ENCODE measurements around the gene GNGT2. TPM values are rescaled to one million over a fixed set of nuclear protein-coding genes. Genes with fewer than 3 reads are reported as not detected.

GNGT2 gene
- total RNA-seq, 1 experiment from 2014 or later = not detected

DNA sequence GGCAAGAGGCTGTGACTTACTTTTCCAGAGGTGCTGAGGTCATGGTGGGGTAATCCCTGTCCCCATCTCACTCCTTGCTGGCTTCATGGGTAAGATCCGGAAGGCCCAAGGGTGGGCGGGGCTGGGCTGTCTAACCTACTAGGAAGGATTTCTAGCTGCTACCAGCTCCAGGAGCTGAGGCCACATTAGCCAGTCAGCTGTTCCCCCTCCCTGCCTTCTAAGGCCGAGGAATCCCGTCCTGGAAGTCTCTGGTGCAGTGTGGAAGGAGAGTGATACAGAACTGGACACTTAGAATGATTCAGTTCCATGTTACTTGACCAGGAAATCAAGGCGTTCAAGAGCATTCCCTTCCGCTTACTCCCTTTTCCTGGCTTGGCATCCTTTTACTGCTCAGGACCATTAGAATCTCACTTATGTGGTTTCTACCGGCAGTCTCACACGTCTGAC, 8.9 kb downstream of the GNGT2 start:
- no TSS peak for BruUV-seq (replicated peaks)
- TF ChIP-seq, protein P1, sequence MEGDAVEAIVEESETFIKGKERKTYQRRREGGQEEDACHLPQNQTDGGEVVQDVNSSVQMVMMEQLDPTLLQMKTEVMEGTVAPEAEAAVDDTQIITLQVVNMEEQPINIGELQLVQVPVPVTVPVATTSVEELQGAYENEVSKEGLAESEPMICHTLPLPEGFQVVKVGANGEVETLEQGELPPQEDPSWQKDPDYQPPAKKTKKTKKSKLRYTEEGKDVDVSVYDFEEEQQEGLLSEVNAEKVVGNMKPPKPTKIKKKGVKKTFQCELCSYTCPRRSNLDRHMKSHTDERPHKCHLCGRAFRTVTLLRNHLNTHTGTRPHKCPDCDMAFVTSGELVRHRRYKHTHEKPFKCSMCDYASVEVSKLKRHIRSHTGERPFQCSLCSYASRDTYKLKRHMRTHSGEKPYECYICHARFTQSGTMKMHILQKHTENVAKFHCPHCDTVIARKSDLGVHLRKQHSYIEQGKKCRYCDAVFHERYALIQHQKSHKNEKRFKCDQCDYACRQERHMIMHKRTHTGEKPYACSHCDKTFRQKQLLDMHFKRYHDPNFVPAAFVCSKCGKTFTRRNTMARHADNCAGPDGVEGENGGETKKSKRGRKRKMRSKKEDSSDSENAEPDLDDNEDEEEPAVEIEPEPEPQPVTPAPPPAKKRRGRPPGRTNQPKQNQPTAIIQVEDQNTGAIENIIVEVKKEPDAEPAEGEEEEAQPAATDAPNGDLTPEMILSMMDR (IDR thresholded peaks at IDR 0.05; ENCODE audit: unreplicated experiment) = no peak
- no peaks in the 10 kb centered on the region for H3K36me3 Mint-ChIP-seq (ENCODE audit: insufficient read depth, unreplicated experiment)
- H3K27ac Mint-ChIP-seq (ENCODE audit: low read depth, unreplicated experiment) = no peak overlapping the region
- POLR2A ChIA-PET = no interaction called here
- no peak for DNase-seq (ENCODE audit: unreplicated experiment)
- CTCF ChIA-PET = no interaction called here
- no peaks in the 10 kb centered on the region for H3K4me1 Mint-ChIP-seq (ENCODE audit: insufficient read depth, unreplicated experiment)
- H3K4me3 Mint-ChIP-seq (ENCODE audit: unreplicated experiment) = no peak overlapping the region
- H3K9me3 Mint-ChIP-seq (ENCODE audit: unreplicated experiment) = no peaks in the 10 kb centered on the region
- intact Hi-C loops (cut with micrococcal nuclease) = no loop called here
- peaks cover 41% of the 10 kb centered on the region for H3K27me3 Mint-ChIP-seq (ENCODE audit: insufficient read depth, unreplicated experiment)

DNA sequence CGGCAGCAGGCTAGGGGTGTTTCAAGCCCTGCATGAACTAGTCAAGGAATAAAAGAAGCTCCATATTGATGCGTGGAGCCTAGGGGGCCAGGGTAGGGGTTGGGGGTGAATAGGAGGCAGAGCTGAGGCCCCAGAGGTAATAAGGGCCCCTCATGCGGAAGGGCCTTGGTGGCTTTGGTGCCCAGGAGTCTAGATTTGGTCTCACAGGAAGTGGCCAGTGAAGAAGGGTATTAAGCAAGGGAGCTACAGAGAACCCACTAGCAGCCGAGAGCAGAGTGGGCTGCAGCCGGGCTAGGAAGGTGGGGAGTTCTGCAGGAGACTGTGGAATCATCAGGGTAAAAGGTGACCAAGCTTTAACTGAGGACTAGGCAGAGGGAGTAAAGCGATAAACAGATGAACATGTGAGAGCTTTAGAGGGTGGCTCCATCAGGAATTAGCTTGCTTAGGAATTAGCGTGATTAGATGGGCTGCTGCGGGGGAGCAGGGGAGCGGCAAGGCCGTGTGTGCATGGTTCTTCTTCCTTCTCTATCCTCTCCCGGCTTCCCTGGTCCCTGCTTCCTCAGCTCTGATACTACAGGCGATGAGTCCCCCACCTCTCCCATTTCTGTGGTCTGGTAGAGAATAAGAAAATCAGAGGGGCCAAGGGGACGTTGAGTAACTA, 9.8 kb downstream of the GNGT2 start:
- no peak overlapping the region for H3K4me3 Mint-ChIP-seq (ENCODE audit: unreplicated experiment)
- H3K4me1 Mint-ChIP-seq (ENCODE audit: insufficient read depth, unreplicated experiment) = no peaks in the 10 kb centered on the region
- H3K27ac Mint-ChIP-seq (ENCODE audit: low read depth, unreplicated experiment) = no peak overlapping the region
- H3K9me3 Mint-ChIP-seq (ENCODE audit: unreplicated experiment) = no peaks in the 10 kb centered on the region
- intact Hi-C loops (cut with micrococcal nuclease) = no loop called here
- POLR2A ChIA-PET = no interaction called here
- DNase-seq (ENCODE audit: unreplicated experiment) = no peak
- H3K27me3 Mint-ChIP-seq (ENCODE audit: insufficient read depth, unreplicated experiment) = peaks cover 31% of the 10 kb centered on the region
- TF ChIP-seq, protein P1 (IDR thresholded peaks at IDR 0.05; ENCODE audit: unreplicated experiment) = no peak
- H3K36me3 Mint-ChIP-seq (ENCODE audit: insufficient read depth, unreplicated experiment) = no peaks in the 10 kb centered on the region
- BruUV-seq (replicated peaks) = no TSS peak
- CTCF ChIA-PET = interaction anchor here (0.6 to 1.0 kb wide), 4 partner anchors 19 to 297 kb away, joined by 3 to 5 read pairs (median 3); no protein-coding TSS in a partner anchor

DNA sequence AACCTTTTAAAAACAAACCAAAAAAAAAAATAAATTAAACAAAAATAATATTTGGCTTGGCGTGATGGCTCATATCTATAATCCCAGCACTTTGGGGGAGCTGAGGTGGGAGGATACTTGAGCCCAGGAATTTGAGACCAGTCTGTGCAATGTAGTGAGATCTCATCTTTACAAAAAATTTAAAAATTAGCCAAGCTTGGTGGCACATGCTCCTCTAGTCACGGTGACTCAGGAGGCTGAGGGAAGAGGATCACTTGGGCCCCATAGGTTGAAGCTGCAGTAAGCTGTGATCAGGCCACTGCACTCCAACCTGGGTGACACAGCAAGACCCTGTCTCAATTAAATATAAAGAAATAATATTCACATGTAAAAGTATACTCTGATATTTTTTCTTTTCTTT, 12.2 kb downstream of the GNGT2 start:
- intact Hi-C loops (cut with micrococcal nuclease) = loop anchor here (10.0 kb wide), 1 partner anchor 143 kb away; no protein-coding TSS in a partner anchor
- Mint-ChIP-seq H3K27me3 (ENCODE audit: insufficient read depth, unreplicated experiment) (peaks cover 8% of the 10 kb centered on the region), H3K9me3 (ENCODE audit: unreplicated experiment) (no peaks in the 10 kb centered on the region), H3K4me3 (ENCODE audit: unreplicated experiment) (no peak overlapping the region), H3K36me3 (ENCODE audit: insufficient read depth, unreplicated experiment) (no peaks in the 10 kb centered on the region), H3K4me1 (ENCODE audit: insufficient read depth, unreplicated experiment) (no peaks in the 10 kb centered on the region), H3K27ac (ENCODE audit: low read depth, unreplicated experiment) (no peak overlapping the region)
- no TSS peak for BruUV-seq (replicated peaks)
- TF ChIP-seq, protein P1 (IDR thresholded peaks at IDR 0.05; ENCODE audit: unreplicated experiment) = no peak
- ChIA-PET POLR2A (interaction anchor here (0.6 kb wide), 1 partner anchor 30 kb away, joined by 3 read pairs; no protein-coding TSS in a partner anchor), CTCF (interaction anchor here (0.5 to 1.7 kb wide), 3 partner anchors 29 to 166 kb away, joined by 3 to 10 read pairs (median 7); no protein-coding TSS in a partner anchor)
- DNase-seq (ENCODE audit: unreplicated experiment) = no peak

DNA sequence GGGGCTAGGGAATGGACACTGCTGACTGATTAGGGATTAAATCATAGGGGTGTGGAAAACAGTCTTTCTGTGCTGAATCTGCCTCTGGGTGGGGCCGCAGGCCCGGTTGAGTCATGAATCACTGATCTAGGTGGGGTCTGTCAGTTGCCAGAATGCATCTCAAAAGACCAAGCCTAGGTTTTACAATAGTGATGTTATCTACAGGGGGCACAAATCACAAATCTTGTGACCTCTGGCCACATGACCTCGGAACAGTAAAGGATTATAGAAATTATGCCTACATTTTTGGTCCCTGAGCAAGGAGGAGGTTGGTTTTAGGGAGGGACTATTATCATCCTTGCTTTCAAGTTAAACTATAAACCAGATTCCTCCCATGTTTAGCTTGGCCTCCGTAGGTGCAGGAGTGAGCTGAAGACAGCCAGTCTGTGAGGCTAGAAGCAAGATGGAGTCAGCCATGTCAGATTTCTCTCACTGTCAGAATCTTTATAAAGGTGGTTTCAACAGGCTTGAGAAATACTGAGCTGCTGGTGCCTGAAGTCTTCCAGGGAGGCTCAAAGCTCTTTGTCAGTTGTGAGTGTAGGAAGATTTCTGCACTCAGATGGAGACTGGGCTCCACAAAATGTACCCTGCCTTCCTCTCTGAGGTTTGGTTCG, 12.9 kb downstream of the GNGT2 start:
- TF ChIP-seq, protein P1 (IDR thresholded peaks at IDR 0.05; ENCODE audit: unreplicated experiment) = no peak
- peaks cover 5% of the 10 kb centered on the region for H3K36me3 Mint-ChIP-seq (ENCODE audit: insufficient read depth, unreplicated experiment)
- no peaks in the 10 kb centered on the region for H3K4me1 Mint-ChIP-seq (ENCODE audit: insufficient read depth, unreplicated experiment)
- no TSS peak for BruUV-seq (replicated peaks)
- H3K27ac Mint-ChIP-seq (ENCODE audit: low read depth, unreplicated experiment) = no peak overlapping the region
- CTCF ChIA-PET = interaction anchor here (0.5 to 1.7 kb wide), 3 partner anchors 30 to 165 kb away, joined by 3 to 10 read pairs (median 7); no protein-coding TSS in a partner anchor
- POLR2A ChIA-PET = no interaction called here
- H3K27me3 Mint-ChIP-seq (ENCODE audit: insufficient read depth, unreplicated experiment) = peaks cover under 1% of the 10 kb centered on the region
- no peak for DNase-seq (ENCODE audit: unreplicated experiment)
- no peak overlapping the region for H3K4me3 Mint-ChIP-seq (ENCODE audit: unreplicated experiment)
- H3K9me3 Mint-ChIP-seq (ENCODE audit: unreplicated experiment) = no peaks in the 10 kb centered on the region
- intact Hi-C loops (cut with micrococcal nuclease) = loop anchor here (10.0 kb wide), 1 partner anchor 143 kb away; no protein-coding TSS in a partner anchor
